T follicular helper cell (primary cell): ENCODE results near the gene DEFB124.

ENCODE experiments used
- DNase-seq: peaks from one replicate; pipeline ENCODE4 v3.0.0-alpha.2; 2020; ENCODE audit warnings: low read depth

Gene DEFB124

GRCh38 chr20:31425797-31426196, 49.1 kb downstream of the DEFB124 start:
- no peak for DNase-seq

GRCh38 chr20:31418307-31418706, 56.6 kb downstream of the DEFB124 start:
- DNase-seq, result no peak

- DNase-seq, result no peak
Observed at GRCh38 chr20:31415653-31416052, 59.3 kb downstream of the DEFB124 start.
